Uterus (tissue), 2 donors: ENCODE results near the gene KRTAP9-9.

ENCODE experiments used
- CTCF ChIP-seq, 4 experiments: fragments of 200-600 bp in 2 of 4; fragments of 450-650 bp in 2 of 4; sonication (generic) in 2 of 4; IDR thresholded peaks; one replicate each; pipeline ENCODE4 v1.5.1; 2016 to 2019; ENCODE audit warnings: antibody characterized with exemption in 4 of 4, mild to moderate bottlenecking in 2 of 4, moderate library complexity in 1 of 4
- POLR2A ChIP-seq, 2 donors: fragments of 450-650 bp; IDR thresholded peaks; one replicate each; pipeline ENCODE4 v1.6.1; 2016; ENCODE audit warnings: antibody characterized with exemption in 2 of 2, mild to moderate bottlenecking in 1 of 2, moderate library complexity in 1 of 2

- no peak for TF ChIP-seq CTCF (IDR thresholded peaks at IDR 0.05)
- no peak for TF ChIP-seq POLR2A (IDR thresholded peaks at IDR 0.05)
These were observed 23.2 kb downstream of the KRTAP9-9 start for GRCh38 chr17:41278176-41278955.
